ENCODE results near the gene SH3BP4.

- TF ChIP-seq, protein P1, sequence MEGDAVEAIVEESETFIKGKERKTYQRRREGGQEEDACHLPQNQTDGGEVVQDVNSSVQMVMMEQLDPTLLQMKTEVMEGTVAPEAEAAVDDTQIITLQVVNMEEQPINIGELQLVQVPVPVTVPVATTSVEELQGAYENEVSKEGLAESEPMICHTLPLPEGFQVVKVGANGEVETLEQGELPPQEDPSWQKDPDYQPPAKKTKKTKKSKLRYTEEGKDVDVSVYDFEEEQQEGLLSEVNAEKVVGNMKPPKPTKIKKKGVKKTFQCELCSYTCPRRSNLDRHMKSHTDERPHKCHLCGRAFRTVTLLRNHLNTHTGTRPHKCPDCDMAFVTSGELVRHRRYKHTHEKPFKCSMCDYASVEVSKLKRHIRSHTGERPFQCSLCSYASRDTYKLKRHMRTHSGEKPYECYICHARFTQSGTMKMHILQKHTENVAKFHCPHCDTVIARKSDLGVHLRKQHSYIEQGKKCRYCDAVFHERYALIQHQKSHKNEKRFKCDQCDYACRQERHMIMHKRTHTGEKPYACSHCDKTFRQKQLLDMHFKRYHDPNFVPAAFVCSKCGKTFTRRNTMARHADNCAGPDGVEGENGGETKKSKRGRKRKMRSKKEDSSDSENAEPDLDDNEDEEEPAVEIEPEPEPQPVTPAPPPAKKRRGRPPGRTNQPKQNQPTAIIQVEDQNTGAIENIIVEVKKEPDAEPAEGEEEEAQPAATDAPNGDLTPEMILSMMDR (IDR thresholded peaks at IDR 0.05; ENCODE audit: low read depth, low read length, poor library complexity, severe bottlenecking) = no peak
- no peak for TF ChIP-seq EZH2phosphoT487 (IDR thresholded peaks at IDR 0.05; ENCODE audit: borderline replicate concordance, low read length)
Observed at GRCh38 chr2:234947556-234947955, 4.3 kb upstream of the SH3BP4 start.
